ENCODE data around the gene MTCL1.

The MTCL1 gene

DNA sequence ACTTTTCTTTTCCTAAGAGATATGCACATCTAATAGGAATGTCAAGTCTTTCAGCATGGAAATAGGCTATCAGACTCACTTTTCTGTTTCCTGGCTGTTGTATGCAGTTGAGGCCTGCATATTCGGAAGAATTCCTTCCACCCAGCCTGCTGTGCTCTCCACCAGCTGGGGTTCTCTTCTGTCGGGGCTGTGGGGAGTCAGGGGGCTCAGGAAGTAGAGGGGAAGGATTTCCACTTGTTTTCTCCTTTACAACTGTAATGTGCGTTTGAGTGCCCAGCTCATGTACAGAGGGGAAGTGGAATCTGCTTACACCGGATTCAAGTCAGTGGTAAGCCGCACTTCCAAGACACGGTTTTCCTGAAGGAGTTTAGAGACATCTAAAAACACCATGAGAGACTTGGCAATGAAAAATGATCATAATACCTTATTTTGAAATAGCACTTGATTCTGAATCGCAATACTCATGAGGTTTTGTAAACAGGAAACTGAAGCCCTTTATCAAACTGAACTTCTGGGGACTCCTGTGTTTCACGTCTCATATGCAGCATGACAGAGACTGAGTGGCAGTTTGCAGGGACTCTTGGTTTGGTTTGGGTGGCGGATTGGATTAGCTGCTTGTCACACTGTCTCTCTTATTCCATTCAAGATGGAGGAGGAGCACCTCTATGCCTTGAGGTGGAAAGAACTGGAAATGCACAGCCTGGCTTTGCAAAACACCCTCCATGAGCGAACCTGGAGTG is 90.4 kb downstream of the MTCL1 start:
- DNase-seq, result no peak

DNA sequence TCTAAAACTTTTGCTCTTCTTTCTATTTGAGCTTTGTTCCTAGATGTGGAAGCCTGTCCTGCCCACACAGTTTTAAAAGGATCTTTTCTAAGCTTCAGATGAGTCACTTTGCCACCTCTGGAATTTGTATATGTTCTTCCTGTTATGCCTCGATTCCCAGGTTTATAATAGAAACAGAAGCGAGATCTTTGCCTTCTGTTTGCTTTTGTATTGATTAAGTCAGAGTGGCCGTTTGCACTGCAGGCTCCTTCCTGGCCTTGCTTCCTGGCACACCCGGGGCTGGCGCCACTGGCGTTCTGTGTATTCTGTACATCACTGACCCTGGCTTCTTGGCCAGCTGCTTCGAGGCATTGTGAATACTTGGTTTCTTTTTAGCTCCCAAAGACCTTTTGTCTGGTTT is 91.8 kb downstream of the MTCL1 start:
- DNase-seq, result no peak

DNA sequence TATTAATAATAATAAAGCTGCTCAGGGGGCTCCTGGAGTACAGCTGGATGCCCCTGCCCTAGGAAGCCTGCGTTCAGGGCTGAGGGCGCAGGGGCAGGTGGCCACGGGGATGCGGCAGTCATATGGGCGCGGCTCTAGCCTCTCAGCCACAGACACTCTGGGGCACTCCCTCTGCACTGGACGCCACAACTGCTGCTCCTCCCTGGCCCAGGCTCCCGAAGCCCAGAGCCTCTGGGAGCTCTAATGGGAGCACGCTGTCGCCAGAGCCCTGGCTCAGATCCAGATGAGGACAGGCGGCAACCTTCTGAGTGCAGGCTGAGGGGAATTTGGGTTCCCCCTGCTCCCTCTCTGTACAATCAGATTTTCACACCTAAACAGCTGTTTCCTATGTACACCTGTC is 93.6 kb downstream of the MTCL1 start:
- DNase-seq, result no peak

DNA sequence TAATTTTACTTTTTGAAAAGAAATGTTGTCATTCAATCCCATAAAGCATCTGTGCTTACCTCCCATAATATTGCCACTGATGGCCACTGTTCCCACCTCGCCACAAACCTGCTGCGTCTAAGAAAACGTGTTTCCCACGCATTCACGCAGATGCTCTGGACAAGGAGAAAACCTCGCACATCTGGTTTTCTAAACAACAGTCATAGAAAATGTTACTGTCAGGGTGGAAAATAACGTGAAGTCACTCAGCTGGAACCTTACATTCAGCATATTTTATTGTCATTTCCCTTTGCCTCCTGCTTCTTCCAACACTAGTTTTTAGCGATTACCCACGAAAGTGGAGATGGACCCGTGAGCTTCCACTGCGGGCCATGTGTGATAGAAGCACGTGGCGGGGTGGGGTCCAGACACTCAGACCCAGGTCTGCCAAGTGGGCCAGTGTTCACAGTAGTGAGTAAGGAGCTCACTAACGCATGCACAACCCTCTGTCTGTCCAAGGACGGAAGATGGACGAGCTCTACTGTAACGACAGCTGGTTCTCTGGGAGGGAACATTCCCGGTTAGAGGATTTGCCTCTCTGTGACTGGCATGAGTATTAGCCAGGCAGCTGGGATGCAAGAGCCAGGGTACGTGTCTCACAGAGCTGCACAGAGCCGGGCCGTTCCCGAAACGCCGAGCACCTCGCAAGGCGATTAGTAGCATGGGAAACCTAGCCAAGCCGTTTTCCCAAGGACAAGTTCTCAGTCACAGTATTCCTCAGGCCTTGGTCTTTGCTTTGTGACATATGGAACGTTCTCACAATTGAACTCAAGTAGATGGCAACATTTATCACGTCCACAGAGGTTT is 94.5 kb downstream of the MTCL1 start:
- DNase-seq, result no peak

DNA sequence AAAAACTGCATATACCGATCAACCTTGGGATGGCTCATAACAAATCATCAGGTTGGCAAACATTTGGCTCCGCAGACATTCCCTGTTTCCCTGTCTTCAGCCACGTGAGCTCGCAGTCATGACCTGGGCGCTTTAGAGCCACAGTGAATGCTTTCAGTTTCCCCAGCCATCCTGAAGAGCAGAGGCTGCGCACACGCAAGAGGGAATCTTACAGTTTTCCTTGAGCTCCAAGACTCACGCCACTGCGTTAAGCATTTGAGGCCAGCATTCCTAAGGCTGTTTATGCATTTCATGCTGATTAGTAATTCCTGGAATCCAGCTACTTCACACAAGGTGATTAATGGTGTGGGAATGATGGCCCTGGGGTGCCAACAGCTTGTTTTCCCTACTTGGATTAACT is 95.1 kb downstream of the MTCL1 start:
- DNase-seq, result no peak

DNA sequence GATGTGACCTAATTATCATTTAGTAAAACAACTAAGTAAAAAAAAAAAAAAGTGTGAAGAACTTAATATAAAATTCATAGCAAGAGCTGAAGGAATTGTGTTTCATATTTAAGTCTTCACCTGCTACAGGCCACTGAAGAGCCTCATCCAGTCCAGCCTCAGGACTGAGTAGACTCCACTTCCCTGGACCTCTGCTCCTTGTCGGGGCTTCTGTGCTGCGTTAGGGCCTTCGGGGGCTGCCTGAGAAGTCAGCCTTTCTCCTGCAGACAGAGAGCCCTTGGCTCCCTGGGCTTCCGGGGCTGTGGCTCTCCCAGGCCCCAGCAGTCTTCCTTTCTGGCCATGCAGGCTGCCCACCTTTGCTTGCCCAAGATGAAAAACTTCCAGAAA is 95.5 kb downstream of the MTCL1 start:
- no peak for DNase-seq

DNA sequence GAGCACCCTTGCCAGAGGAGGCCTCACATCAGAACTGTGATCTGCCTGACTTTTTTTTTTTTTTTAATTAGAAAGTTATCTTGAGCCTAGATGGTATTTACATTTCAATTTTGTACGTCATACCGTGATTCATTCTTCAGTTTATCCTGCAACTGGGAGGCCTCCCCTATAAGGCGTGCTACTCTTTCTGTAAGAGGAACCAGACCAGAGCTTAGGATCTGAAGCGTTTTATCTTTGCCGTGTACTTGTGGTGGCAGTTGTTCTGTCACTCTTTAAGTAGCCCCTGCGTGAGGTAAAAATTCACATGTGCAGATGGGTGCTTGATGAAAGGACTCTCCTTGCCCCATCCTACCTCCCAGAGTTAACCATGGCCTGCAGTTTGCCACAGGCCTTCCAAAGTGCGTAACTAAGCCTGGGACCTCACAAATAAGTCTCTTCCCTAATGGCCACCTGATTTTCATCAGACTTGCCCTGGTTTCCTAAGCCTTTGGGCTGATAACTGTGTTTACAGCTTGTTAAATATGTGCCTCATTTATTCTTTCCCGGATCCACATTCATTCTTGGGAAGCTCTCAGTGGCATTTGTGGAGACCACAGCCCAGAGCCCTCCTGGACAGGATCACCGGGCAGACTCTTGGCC is 96.0 kb downstream of the MTCL1 start:
- no peak for DNase-seq

DNA sequence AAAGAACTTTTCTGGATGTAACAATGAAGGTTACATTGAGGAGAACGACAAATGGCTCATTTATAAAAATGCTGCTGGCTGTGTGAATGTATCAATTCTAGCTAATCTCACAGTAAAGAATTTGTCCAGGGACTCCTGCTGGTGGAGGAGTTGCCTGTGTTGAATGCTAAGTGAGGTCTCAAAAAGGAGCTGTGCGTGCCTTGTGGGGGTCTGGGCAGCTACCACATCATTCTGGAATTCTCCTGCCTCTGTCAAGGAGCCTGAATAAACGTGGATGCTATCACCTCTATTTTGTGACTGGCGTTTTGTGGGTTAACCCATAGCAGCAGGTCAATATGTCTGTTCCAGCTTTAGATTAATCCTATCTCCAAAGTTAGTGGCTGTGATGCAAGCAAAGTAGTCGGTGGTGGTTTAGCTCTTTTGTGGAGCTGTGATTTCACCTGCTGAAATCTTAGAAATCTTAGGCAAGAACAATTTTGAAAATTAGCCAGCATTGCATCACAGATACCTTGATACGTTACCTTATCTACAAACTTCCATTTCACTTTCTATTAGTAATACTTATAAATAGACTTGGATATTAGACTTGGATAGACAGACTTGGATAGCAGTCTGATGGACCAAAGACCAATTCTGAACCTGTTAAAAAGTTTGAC is 96.8 kb downstream of the MTCL1 start:
- no peak for DNase-seq

DNA sequence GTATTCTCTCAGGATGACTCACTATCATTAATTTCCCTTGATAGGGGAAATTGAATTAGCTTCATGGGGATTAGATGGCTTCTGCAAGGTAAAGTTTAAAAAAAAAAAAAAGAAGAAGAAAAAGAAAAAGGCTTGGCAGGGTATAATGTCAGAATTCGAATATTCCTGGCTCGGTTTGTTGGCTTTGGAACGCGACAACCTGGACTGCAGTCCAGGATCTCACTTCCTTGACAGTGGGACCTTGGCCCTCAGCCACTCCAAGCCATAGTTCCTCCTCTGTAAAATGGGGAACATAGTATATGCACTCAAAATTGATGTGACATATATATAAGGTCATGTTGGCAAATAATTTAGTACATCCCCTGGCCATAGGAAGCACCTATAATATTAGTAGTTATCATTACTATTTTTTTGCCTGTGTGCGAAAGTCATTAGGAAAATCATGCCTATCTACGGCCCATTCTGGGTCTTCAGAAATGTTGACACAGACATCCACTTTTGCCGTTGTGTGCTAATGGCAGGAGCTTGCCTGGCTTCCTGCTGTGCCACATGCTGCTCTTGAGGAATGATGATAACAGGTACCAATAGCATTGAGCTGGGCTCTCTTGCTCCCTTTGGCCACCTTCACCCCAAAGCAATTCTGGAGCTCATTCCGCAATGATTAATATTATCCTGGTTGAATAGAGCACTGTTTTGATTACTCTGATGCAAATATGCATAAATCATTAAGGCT is 97.9 kb downstream of the MTCL1 start:
- DNase-seq, result no peak

DNA sequence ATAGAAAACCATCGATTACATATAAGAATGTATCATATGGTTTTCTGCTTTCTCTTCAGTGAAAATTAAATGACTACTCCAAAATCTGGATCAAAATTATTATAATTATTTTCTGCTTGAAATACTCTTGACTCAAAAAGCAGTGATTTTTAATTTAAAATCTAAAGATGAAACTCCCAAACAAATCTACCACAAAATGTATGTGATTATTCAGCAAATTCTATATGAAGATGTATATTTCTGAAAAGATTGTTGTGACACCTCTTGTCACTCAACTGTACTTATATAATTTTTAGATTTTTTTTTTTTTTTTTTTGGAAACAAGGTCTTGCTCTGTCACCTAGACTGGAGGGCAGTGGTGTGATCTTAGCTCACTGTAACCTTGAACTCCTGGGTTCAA is 98.6 kb downstream of the MTCL1 start:
- no peak for DNase-seq

DNA sequence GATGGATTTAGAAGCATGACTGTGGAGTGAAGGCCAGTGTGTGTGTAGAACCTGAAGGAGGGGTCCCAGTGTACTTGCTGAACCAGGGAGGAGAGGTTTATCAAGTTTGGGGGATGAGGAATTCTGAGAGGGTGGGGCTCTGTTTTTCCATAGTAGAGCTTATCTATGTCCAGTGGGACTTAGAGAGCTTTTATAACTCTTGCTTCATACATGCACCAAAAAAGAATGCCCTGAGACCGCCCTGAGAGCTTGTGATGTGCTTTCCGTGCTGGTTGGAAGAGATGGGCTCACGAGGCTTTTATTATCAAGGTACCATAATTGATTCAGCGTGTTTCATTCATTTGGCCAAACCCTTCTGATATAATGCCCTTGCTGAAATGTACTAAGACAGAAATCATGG is 100.2 kb downstream of the MTCL1 start:
- DNase-seq, result no peak

DNA sequence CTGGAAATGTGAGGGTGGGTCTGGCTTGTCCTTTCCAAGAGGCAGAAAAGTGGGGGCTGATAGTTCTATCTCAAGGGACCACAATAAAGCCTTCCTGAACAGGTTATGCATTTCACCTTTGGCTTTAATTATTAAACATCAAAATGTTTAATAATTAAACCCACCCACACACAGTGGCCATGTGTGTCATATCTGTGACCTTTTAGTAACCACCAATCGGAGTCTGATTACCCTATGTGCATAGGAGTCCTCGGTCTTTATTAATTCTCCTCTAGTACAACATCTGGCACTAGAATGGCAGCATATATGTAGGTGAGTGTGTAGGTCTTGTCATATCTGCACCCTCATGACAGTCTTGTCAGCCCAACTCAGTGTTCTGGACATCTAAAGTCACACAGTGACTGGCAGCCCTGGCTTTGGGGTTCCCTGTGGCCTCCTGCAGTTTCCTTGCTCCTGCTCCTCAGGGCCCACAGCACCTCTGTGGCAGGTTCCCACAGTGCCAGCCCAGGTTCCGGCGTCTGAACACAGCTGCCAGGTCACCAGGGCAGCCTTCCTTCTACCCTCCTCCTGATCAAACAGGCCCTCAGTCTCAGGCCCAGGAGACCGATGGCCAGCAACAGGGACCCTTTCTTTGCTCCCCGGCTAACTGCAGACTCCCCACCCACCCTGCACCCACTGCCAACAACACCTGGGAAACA is 100.9 kb downstream of the MTCL1 start:
- DNase-seq, result no peak

DNA sequence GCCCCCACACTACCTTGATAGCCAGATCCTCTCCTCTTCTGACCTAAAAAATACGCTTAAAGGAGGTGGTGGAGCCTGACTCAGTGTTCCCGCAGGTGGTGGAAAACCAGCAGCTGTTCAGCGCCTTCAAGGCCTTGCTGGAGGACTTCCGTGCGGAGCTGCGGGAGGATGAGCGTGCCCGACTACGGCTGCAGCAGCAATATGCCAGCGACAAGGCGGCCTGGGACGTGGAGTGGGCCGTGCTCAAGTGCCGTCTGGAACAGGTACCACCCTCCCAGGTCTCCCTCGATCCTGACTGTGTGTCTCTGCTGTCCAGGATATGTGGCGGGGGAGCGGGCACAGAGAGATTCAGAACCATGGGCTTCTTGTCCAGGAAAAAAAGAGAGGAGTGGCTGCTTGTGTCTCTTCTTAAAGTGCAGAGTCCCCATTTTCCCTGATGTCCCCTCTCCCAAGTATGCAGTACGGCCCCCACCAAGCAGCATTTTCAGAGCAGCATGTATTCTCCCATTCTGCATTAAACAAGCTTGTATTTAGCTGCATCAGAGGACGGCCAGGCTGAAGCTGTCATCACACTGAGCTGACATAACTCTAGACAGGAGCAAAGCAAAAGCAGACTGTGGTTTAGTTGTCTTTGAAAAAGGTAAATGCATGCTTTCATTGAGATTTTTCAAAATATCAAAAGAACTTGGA is 101.6 kb downstream of the MTCL1 start:
- DNase-seq, result no peak

DNA sequence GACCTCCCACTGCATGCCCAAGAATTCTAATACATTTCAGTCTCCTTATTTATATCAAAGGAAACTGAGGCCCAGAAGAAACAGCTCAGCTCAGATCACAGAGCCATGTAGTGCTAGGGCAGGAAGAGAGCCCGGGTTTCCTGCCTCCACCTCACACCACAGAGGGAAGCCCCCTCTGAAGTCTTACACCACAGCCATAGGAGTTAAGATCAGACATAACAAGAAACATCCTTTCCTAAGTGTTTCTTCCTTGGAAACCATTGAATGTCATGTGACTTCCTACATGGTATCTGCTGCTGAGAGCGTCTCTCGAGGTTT is 102.1 kb downstream of the MTCL1 start:
- DNase-seq, result no peak

DNA sequence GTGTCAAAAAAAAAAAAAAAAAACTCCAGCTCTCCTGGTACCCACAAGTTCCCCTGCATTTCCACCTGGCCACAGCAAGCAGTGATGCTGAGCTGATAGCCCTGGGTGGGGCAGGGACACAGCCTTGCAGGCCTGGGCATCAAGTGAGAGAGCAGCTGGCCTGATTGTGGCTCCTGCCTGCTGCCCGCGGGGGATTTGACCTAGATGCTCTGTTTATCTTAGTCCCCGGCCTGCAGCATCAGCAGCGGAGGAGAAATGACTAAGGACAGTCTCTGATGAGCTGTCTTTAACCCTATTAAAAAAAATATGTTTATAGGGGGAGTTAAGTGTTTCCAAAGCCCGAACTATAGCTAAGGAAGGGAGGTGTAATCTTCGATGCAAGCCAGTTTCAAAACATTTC is 102.6 kb downstream of the MTCL1 start:
- DNase-seq, result no peak

DNA sequence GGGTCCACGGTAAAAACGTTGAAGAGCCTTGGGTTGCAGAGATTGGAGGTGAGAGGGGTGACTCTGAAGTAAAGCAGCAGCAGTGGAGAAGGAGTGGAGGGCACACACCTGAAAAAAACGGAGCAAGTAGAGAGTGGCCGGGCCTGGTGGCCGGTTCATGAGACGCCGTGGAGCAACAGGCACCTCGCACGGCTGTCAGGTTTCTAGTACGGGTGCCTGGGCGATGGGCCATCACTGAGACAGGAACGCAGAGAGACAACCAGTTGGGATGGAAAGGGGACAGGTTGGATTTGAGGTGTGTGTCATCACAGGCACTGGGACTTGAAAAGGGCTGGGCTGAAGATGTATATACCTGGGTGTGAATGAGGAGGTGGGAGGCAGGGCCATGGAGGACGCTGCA is 104.2 kb downstream of the MTCL1 start:
- no peak for DNase-seq

DNA sequence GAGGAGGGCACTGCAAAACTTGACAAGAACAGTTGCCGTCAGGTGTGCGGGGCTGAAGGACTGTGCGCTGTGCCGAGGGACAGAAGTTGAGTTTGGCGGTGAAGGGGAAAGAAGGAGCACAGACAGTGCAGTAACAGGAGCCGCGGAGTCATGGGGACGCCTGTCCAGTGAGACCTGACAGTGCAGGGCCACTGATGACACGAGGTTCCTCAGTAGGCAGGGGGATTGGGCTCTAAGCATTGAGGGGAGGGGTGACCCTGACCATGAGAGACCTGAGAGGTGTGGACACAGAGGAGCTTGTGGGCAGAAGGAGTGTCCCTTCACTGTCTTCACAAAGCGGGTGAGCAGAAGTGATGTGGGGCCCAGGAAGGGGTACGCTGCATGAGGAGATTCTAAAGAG is 104.8 kb downstream of the MTCL1 start:
- no peak for DNase-seq

DNA sequence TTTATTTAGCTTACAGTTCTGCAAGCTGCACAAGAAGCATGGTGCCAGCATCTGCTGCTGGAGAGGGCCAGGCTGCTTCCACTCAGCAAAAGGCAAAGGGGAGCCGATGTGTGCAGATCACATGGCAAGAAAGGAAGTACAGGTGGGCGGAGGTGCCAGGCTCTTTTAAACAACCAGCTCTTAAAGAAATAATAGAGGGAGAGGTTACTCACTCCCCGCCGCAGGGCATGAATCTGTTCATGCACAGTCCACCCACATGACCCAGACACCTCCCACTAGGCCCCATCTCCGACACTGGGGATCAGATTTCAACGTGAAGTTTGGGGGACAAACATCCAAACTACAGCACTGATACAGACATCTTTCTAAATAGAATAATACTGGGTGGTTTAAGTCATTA is 105.8 kb downstream of the MTCL1 start:
- no peak for DNase-seq

DNA sequence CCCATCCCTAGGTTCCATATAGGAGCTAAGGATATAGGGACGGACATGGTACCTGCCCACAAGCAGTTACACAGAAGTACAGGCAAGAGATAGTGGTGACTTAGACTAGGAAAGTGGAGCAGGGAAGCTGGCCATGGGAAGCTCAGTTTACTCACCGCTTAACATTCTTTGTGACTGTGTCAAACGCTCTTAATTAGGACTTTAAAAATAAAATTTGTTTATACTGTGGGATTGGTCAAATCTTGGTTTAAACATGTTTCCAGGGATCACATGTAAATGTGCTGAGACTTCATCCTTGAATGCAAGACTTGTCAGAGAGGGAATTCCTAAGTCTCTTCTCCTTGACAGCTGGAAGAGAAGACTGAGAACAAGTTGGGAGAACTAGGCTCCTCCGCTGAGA is 107.3 kb downstream of the MTCL1 start:
- DNase-seq, result no peak

DNA sequence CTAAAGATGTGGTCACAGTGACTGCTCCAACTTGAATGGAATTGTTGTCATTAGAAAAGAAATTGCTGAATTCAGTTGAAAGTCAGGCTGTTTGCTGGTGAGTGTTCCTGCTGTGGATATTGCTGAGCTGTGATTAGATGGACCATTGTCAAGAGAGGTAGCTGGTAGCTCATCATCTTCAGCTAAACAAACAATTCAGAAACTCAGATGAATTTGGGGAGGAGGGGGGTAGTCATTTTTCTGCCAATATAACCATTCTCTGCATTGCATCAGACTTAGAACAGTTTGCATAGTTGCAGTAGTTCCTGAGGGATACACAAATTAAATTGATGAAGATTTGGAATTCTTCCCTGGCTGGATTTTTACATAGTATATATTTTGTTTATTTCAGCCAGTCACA is 108.3 kb downstream of the MTCL1 start:
- no peak for DNase-seq

DNA sequence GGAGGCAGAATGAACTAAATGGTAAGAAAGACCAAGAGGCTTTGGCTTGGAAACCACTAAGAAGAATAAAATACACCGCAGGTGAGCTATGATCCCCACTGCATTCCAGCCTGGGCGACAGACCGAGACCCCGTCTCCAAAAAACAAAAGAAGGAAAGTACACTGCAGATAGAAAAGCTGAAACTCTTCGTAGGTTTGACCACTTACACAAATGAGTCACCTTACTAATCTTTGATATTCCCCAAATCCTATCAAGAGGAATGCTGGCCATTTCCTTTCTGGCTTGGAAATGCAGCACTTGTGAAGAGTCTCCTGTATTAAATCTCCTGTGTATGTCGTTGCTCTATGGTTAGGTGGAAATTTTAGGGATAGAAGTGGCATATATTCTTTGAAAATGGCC is 108.8 kb downstream of the MTCL1 start:
- DNase-seq, result no peak

DNA sequence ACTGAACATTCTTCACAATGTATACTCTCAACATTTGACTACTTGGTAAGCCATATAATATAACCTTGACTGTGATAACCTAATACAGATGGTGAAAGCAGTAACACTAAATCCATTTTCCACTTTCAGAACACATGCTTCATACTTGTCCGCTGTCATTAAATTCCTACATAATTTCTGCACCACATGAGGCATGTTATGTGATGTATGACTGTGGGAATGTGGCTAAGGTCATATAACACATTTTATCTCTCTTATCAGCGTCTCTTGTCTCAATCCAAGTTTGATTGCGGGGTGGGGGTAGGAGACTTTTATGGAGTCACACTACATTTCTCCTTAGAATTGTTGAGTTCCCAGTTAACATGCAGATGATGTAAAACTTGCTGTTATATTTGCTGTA is 110.9 kb downstream of the MTCL1 start:
- no peak for DNase-seq
